Measurements from ENCODE around the gene SSBP1. TPM values are rescaled to one million over a fixed set of nuclear protein-coding genes. Genes with fewer than 3 reads are reported as not detected.

SSBP1 gene
- polyA plus RNA-seq, 2 donors = 159 to 209 TPM

DNA sequence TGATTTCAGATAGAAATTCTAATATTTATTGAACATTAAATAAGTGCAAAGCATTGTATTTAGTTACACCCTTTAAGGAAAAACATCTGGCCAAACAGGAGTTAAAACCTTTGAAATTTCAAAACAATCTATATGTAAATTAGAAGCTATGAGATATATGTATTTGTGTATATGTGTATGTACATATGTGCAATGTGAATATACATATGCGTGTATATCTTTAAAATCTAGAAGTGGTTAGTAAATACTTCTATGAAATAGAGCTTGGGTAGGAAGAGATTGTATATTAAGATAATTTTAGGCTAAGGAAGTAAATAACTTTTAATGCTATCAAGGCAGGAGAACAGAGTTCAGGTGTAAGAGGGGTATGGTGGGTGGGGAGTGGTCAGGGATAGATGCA lies 20.7 kb upstream of the SSBP1 start:
- no peaks in the 10 kb centered on the region for H3K4me1 ChIP-seq (ENCODE audit: control insufficient read depth in 2 of 2, insufficient read depth in 2 of 2, low read length in 1 of 2)
- WGBS, 2 donors = 95 to 96% methylated on average over 1 of the region's 1 CpG
- H3K4me3 ChIP-seq (ENCODE audit: low read depth in 1 of 2, low read length in 2 of 2) = no peak overlapping the region
- no peaks in the 10 kb centered on the region for H3K9me3 ChIP-seq (ENCODE audit: control insufficient read depth in 2 of 2, insufficient read depth in 1 of 2, low read depth in 1 of 2, low read length in 1 of 2)
- no peak overlapping the region for H3K27ac ChIP-seq (ENCODE audit: low read depth in 2 of 2, low read length in 1 of 2)
- no peaks in the 10 kb centered on the region for H3K36me3 ChIP-seq (ENCODE audit: control insufficient read depth in 2 of 2, insufficient read depth in 2 of 2, low read length in 1 of 2)
- no peaks in the 10 kb centered on the region for H3K27me3 ChIP-seq (ENCODE audit: control insufficient read depth in 1 of 2, insufficient read depth in 2 of 2, low read length in 2 of 2)

DNA sequence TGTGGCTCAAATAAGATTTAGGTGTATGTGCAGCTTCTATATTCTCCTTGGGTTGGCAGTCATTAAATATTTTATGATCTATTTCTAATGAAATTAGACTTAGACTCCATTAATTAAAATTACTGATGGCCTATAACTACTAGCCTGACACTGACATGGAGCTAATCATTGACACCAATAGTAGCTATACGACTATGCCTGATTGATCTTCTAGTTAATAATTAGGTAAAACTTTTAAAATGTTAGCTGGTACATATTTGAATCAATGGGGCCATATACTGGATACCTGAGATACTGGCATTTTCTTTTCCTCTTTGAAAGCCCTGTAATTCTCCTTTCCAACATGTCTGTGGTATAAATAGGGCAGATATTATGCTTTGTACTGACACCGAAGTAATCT lies 15.6 kb upstream of the SSBP1 start:
- no peak overlapping the region for H3K4me3 ChIP-seq (ENCODE audit: low read depth in 1 of 2, low read length in 2 of 2)
- H3K27ac ChIP-seq (ENCODE audit: low read depth in 2 of 2, low read length in 1 of 2) = no peak overlapping the region
- no peaks in the 10 kb centered on the region for H3K27me3 ChIP-seq (ENCODE audit: control insufficient read depth in 1 of 2, insufficient read depth in 2 of 2, low read length in 2 of 2)
- no peaks in the 10 kb centered on the region for H3K4me1 ChIP-seq (ENCODE audit: control insufficient read depth in 2 of 2, insufficient read depth in 2 of 2, low read length in 1 of 2)
- H3K36me3 ChIP-seq (ENCODE audit: control insufficient read depth in 2 of 2, insufficient read depth in 2 of 2, low read length in 1 of 2) = no peaks in the 10 kb centered on the region
- H3K9me3 ChIP-seq (ENCODE audit: control insufficient read depth in 2 of 2, insufficient read depth in 1 of 2, low read depth in 1 of 2, low read length in 1 of 2) = no peaks in the 10 kb centered on the region
- 83 to 91% methylated on average over 2 of the region's 2 CpGs for WGBS, 2 donors

DNA sequence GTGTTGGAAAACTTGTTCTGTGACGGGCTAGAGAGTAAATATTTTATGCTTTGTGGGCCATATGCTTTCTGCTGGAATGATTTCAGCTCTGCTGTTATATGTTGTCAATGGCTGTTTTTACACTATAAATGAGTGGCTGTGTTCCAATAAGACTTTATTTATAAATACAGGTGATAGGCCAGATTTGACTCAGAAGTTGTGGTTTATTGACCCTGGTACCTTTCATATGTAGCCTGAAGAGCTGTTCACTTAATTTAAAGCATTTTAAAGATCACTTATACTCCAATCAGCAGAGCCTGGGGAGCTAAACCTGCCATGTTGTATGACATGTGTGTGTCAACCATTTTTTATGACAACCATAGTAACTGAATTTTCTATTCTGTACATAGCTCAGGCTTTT lies 9.1 kb upstream of the SSBP1 start:
- Histone ChIP-seq H3K4me1 (ENCODE audit: control insufficient read depth in 2 of 2, insufficient read depth in 2 of 2, low read length in 1 of 2) (no peaks in the 10 kb centered on the region), H3K36me3 (ENCODE audit: control insufficient read depth in 2 of 2, insufficient read depth in 2 of 2, low read length in 1 of 2) (no peaks in the 10 kb centered on the region), H3K27me3 (ENCODE audit: control insufficient read depth in 1 of 2, insufficient read depth in 2 of 2, low read length in 2 of 2) (no peaks in the 10 kb centered on the region), H3K27ac (ENCODE audit: low read depth in 2 of 2, low read length in 1 of 2) (no peak overlapping the region), H3K4me3 (ENCODE audit: low read depth in 1 of 2, low read length in 2 of 2) (no peak overlapping the region), H3K9me3 (ENCODE audit: control insufficient read depth in 2 of 2, insufficient read depth in 1 of 2, low read depth in 1 of 2, low read length in 1 of 2) (no peaks in the 10 kb centered on the region)
- WGBS, 2 donors = 80 to 94% methylated on average over 1 of the region's 1 CpG

DNA sequence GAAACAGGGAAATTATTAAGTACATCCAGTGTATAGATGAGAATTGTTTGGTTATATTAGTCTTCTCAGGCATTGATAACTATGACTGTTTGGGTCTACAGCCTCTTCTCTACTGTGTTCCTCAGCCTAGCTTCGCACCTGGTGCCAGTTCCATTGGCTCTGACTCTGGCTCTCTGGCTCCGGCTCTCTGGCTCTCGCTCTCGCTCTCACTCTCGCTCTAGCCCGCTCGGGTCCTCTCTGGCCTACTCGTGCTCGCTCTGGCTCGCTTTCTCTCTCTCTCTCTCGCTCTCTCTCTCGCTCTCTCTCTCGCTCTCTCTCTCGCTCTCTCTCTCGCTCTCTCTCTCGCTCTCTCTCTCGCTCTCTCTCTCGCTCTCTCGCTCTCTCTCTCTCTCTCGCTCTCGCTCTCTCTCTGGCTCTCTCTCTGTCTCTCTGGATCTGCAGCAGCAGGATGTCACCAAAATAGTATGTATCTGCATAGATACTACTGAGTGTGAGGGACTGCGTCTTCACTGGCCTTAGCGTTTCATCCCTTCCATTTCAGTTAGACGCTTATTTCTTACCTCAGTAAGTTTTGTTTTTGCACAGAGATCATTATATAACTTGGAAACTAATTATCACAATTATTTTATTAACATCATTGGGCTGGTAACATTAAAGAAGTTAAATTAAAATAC lies 6.5 kb upstream of the SSBP1 start:
- Histone ChIP-seq H3K9me3 (ENCODE audit: control insufficient read depth in 2 of 2, insufficient read depth in 1 of 2, low read depth in 1 of 2, low read length in 1 of 2) (no peaks in the 10 kb centered on the region), H3K36me3 (ENCODE audit: control insufficient read depth in 2 of 2, insufficient read depth in 2 of 2, low read length in 1 of 2) (no peaks in the 10 kb centered on the region), H3K4me1 (ENCODE audit: control insufficient read depth in 2 of 2, insufficient read depth in 2 of 2, low read length in 1 of 2) (no peaks in the 10 kb centered on the region), H3K27ac (ENCODE audit: low read depth in 2 of 2, low read length in 1 of 2) (no peak overlapping the region), H3K27me3 (ENCODE audit: control insufficient read depth in 1 of 2, insufficient read depth in 2 of 2, low read length in 2 of 2) (no peaks in the 10 kb centered on the region), H3K4me3 (ENCODE audit: low read depth in 1 of 2, low read length in 2 of 2) (no peak overlapping the region)
- WGBS, 2 donors = 80 to 87% methylated on average over 24 of the region's 24 CpGs

GRCh38 chr7:141737118-141737835 lies 881 bp upstream of the SSBP1 start:
- peak overlapping the region; percentile 92 to 97 for H3K27ac ChIP-seq (ENCODE audit: low read depth in 2 of 2, low read length in 1 of 2)
- 52 to 62% methylated on average over 11 of the region's 11 CpGs for WGBS, 2 donors
- H3K4me3 ChIP-seq (ENCODE audit: low read depth in 1 of 2, low read length in 2 of 2) = peak overlapping the region; percentile 94 to 95

GRCh38 chr7:141738592-141739013 lies 445 bp downstream of the SSBP1 start:
- peaks cover 0 to 2% of the 10 kb centered on the region in 2 donors for H3K4me1 ChIP-seq (ENCODE audit: control insufficient read depth in 2 of 2, insufficient read depth in 2 of 2, low read length in 1 of 2)
- 1% methylated on average over 6 of the region's 6 CpGs for whole genome bisulfite sequencing, 2 donors
- no peaks in the 10 kb centered on the region for H3K9me3 ChIP-seq (ENCODE audit: control insufficient read depth in 2 of 2, insufficient read depth in 1 of 2, low read depth in 1 of 2, low read length in 1 of 2)
- H3K4me3 ChIP-seq (ENCODE audit: low read depth in 1 of 2, low read length in 2 of 2) = peak overlapping the region; percentile 94 to 95
- H3K27ac ChIP-seq (ENCODE audit: low read depth in 2 of 2, low read length in 1 of 2) = peak overlapping the region; percentile 88 to 97
- no peaks in the 10 kb centered on the region for H3K27me3 ChIP-seq (ENCODE audit: control insufficient read depth in 1 of 2, insufficient read depth in 2 of 2, low read length in 2 of 2)
- peaks cover 6 to 8% of the 10 kb centered on the region in 2 donors for H3K36me3 ChIP-seq (ENCODE audit: control insufficient read depth in 2 of 2, insufficient read depth in 2 of 2, low read length in 1 of 2)

More at GRCh38 chr7:141737118-141737835, 881 bp upstream of the SSBP1 start:
- H3K4me1 ChIP-seq (ENCODE audit: control insufficient read depth in 2 of 2, insufficient read depth in 2 of 2, low read length in 1 of 2) = peaks cover 0 to 2% of the 10 kb centered on the region in 2 donors
- no peaks in the 10 kb centered on the region for H3K9me3 ChIP-seq (ENCODE audit: control insufficient read depth in 2 of 2, insufficient read depth in 1 of 2, low read depth in 1 of 2, low read length in 1 of 2)
- H3K27me3 ChIP-seq (ENCODE audit: control insufficient read depth in 1 of 2, insufficient read depth in 2 of 2, low read length in 2 of 2) = no peaks in the 10 kb centered on the region
- peaks cover 2 to 4% of the 10 kb centered on the region in 2 donors for H3K36me3 ChIP-seq (ENCODE audit: control insufficient read depth in 2 of 2, insufficient read depth in 2 of 2, low read length in 1 of 2)

- Histone ChIP-seq H3K4me1 (ENCODE audit: control insufficient read depth in 2 of 2, insufficient read depth in 2 of 2, low read length in 1 of 2) (peaks cover 0 to 2% of the 10 kb centered on the region in 2 donors), H3K27me3 (ENCODE audit: control insufficient read depth in 1 of 2, insufficient read depth in 2 of 2, low read length in 2 of 2) (no peaks in the 10 kb centered on the region), H3K27ac (ENCODE audit: low read depth in 2 of 2, low read length in 1 of 2) (no peak overlapping the region), H3K4me3 (ENCODE audit: low read depth in 1 of 2, low read length in 2 of 2) (peak overlapping the region in 1 of 2 donors; percentile 94), H3K9me3 (ENCODE audit: control insufficient read depth in 2 of 2, insufficient read depth in 1 of 2, low read depth in 1 of 2, low read length in 1 of 2) (no peaks in the 10 kb centered on the region), H3K36me3 (ENCODE audit: control insufficient read depth in 2 of 2, insufficient read depth in 2 of 2, low read length in 1 of 2) (peaks cover 11 to 12% of the 10 kb centered on the region in 2 donors)
- WGBS, 2 donors = 61 to 64% methylated on average over 3 of the region's 3 CpGs
Observed at GRCh38 chr7:141739250-141739649, 1.1 kb downstream of the SSBP1 start.

DNA sequence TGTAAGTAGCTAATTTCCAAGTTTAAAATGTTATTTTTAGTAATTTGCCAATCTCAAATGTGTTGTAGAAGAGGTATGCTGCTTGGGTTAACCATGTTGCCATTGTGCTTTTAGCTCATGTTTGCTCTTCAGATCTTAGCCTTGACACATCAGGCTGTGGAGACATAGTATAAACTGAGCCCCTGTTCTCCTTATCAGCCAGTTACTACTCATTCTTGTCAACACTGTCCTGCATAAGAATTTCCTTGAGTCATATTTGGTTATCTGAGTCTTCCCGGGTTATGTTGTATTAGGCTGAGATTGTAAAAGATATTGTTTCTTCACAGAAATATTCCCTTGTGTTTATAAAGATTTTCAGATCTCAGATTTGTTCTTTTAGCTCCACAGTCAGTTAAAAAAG lies 4.1 kb downstream of the SSBP1 start:
- Histone ChIP-seq H3K4me3 (ENCODE audit: low read depth in 1 of 2, low read length in 2 of 2) (no peak overlapping the region), H3K4me1 (ENCODE audit: control insufficient read depth in 2 of 2, insufficient read depth in 2 of 2, low read length in 1 of 2) (peaks cover 0 to 1% of the 10 kb centered on the region in 2 donors), H3K36me3 (ENCODE audit: control insufficient read depth in 2 of 2, insufficient read depth in 2 of 2, low read length in 1 of 2) (peaks cover 11 to 19% of the 10 kb centered on the region in 2 donors), H3K27ac (ENCODE audit: low read depth in 2 of 2, low read length in 1 of 2) (no peak overlapping the region), H3K27me3 (ENCODE audit: control insufficient read depth in 1 of 2, insufficient read depth in 2 of 2, low read length in 2 of 2) (no peaks in the 10 kb centered on the region), H3K9me3 (ENCODE audit: control insufficient read depth in 2 of 2, insufficient read depth in 1 of 2, low read depth in 1 of 2, low read length in 1 of 2) (no peaks in the 10 kb centered on the region)
- WGBS, 2 donors = 83 to 93% methylated on average over 1 of the region's 1 CpG

- Histone ChIP-seq H3K9me3 (ENCODE audit: control insufficient read depth in 2 of 2, insufficient read depth in 1 of 2, low read depth in 1 of 2, low read length in 1 of 2) (no peaks in the 10 kb centered on the region), H3K36me3 (ENCODE audit: control insufficient read depth in 2 of 2, insufficient read depth in 2 of 2, low read length in 1 of 2) (peaks cover 11 to 21% of the 10 kb centered on the region in 2 donors), H3K4me1 (ENCODE audit: control insufficient read depth in 2 of 2, insufficient read depth in 2 of 2, low read length in 1 of 2) (no peaks in the 10 kb centered on the region), H3K27ac (ENCODE audit: low read depth in 2 of 2, low read length in 1 of 2) (no peak overlapping the region), H3K4me3 (ENCODE audit: low read depth in 1 of 2, low read length in 2 of 2) (no peak overlapping the region), H3K27me3 (ENCODE audit: control insufficient read depth in 1 of 2, insufficient read depth in 2 of 2, low read length in 2 of 2) (no peaks in the 10 kb centered on the region)
- WGBS, 2 donors = 89 to 90% methylated on average over 2 of the region's 2 CpGs
Observed at GRCh38 chr7:141744131-141744530, 6.0 kb downstream of the SSBP1 start.
